Measurements from ENCODE around the gene BCAR1. TPM values are rescaled to one million over a fixed set of nuclear protein-coding genes. Genes with fewer than 3 reads are reported as not detected.
"Not testable (repeated sequence)": the region's sequence is repeated elsewhere in the genome, so short reads cannot be mapped to it uniquely, and the experiment has no call there.

The BCAR1 gene
- total RNA-seq, 2 experiments from 2014 or later: 0.67 to 0.81 TPM

- Mint-ChIP-seq H3K36me3 (ENCODE audit: low read depth) (no peaks in the 10 kb centered on the region), H3K9me3 (no peaks in the 10 kb centered on the region), H3K4me3 (no peak overlapping the region), H3K4me1 (ENCODE audit: low read depth) (peaks cover 6% of the 10 kb centered on the region), H3K27ac (no peak overlapping the region), H3K27me3 (ENCODE audit: low read depth) (no peaks in the 10 kb centered on the region)
- CTCF ChIA-PET: interaction anchor here (0.6 to 1.8 kb wide), 6 partner anchors 31 to 301 kb away, joined by 3 to 5 read pairs (median 4); no protein-coding TSS in a partner anchor
- no peak for DNase-seq
- intact Hi-C loops (cut with micrococcal nuclease): loop anchor here (5.0 kb wide), 1 partner anchor 77 kb away; no protein-coding TSS in a partner anchor
Measured at GRCh38 chr16:75230471-75231110, 20.8 kb downstream of the BCAR1 start.

- CTCF ChIA-PET: interaction anchor here (1.0 to 1.8 kb wide), 3 partner anchors 30 to 151 kb away, joined by 4 read pairs; no protein-coding TSS in a partner anchor
- no peak overlapping the region for H3K4me3 Mint-ChIP-seq
- H3K27ac Mint-ChIP-seq: no peak overlapping the region
- no peaks in the 10 kb centered on the region for H3K27me3 Mint-ChIP-seq (ENCODE audit: low read depth)
- intact Hi-C loops (cut with micrococcal nuclease): loop anchor here (5.0 kb wide), 1 partner anchor 78 kb away; no protein-coding TSS in a partner anchor
- peaks cover 4% of the 10 kb centered on the region for H3K4me1 Mint-ChIP-seq (ENCODE audit: low read depth)
- H3K9me3 Mint-ChIP-seq: no peaks in the 10 kb centered on the region
- DNase-seq: no peak
- H3K36me3 Mint-ChIP-seq (ENCODE audit: low read depth): no peaks in the 10 kb centered on the region
Measured at GRCh38 chr16:75229172-75230031, 22.0 kb downstream of the BCAR1 start.

DNA sequence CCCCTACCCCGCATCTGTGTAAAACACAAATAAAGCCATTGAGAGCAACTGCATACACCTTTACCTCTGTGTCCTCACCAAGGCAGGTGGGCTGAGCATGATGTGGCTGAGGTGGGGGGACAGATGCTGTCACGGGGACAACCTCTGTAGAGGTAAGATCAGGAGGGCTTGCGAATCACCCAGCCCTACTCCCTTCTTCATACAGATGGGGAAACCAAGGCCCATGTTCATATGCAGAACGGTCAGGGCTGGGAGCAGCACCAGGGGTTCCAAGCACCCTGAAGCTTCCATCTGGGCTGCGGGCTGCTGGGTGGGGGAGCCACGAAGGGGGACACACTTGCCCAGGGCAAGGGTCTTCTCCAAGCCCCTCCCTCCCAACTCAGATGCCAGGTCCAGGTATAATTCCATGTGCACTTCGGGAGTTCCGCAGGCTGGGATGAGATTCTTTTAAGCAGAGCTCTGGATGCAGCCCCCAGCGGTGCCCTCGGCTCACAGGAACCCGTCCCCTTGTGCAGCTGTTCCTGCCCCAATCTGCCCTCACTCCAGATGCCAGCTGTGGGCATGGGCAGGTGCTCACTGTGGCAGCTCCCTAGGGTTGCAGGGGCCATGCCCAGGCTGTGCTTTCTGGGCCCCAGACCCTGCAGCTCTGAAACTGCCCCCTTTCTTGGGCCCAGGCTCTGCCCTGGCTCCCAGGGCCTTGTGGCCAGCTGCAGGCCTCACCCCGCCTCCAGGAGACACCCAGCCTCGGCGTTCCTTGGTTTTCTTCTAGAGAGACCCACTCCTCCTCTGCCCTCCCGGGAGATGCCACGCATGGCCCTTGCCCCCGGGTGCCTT, 23.1 kb downstream of the BCAR1 start:
- H3K27me3 Mint-ChIP-seq (ENCODE audit: low read depth): no peaks in the 10 kb centered on the region

GRCh38 chr16:75227361-75228142, 23.9 kb downstream of the BCAR1 start:
- CTCF ChIA-PET: interaction anchor here (0.6 to 0.9 kb wide), 2 partner anchors 46 to 176 kb away, joined by 5 to 7 read pairs; no protein-coding TSS in a partner anchor
- DNase-seq: no peak
- Mint-ChIP-seq H3K27me3 (ENCODE audit: low read depth) (no peaks in the 10 kb centered on the region), H3K4me3 (no peak overlapping the region), H3K9me3 (no peaks in the 10 kb centered on the region), H3K36me3 (ENCODE audit: low read depth) (no peaks in the 10 kb centered on the region), H3K27ac (no peak overlapping the region), H3K4me1 (ENCODE audit: low read depth) (no peaks in the 10 kb centered on the region)
- intact Hi-C loops (cut with micrococcal nuclease): no loop called here

More for the DNA sequence above, 23.1 kb downstream of the BCAR1 start:
- Mint-ChIP-seq H3K36me3 (ENCODE audit: low read depth) (no peaks in the 10 kb centered on the region), H3K4me3 (no peak overlapping the region), H3K4me1 (ENCODE audit: low read depth) (no peaks in the 10 kb centered on the region), H3K9me3 (no peaks in the 10 kb centered on the region), H3K27ac (no peak overlapping the region)
- DNase-seq: no peak
- intact Hi-C loops (cut with micrococcal nuclease): no loop called here
- CTCF ChIA-PET: interaction anchor here (1.0 to 1.3 kb wide), 2 partner anchors 29 to 152 kb away, joined by 4 read pairs; no protein-coding TSS in a partner anchor

DNA sequence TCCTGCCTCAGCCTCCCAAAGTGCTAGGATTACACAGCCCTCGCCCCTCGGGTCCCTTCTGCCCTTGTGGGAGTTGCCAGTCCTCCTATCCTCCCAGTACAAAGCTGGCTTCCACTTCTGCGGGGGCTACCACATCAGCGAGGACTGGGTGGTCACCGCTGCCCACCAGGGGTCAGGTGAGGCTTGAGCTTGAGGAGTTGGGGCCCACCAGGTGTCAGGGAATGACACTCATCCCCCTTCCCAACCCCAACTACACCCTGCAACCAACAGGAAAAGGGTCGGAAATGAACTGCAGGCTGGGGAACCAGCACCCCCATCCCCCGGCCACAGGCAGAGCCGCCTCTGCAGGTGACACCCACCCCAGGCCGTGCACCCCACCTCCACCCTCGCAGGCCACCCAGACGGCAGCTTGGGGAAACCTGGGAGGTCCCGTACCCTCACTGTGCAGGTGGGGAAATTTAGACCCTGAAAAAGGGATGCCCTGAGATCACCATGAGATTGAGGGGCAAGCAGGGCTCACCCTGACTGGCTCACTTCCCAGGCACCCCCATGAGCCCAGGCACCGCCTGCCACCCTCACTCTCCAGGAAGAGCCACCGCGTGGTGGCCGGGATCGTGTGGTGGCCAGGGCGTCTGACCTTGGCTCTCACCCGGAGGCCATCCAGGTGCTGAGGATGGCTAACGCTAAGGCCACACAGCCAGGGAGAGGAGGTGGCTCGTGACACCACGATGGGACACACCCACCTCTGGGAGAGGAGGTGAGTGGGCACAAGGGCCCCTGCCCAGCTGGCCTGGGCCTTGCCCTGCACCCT, 24.7 kb downstream of the BCAR1 start:
- no peaks in the 10 kb centered on the region for H3K27me3 Mint-ChIP-seq (ENCODE audit: low read depth)
- H3K27ac Mint-ChIP-seq: no peak overlapping the region
- CTCF ChIA-PET: interaction anchor here (0.6 to 0.9 kb wide), 2 partner anchors 45 to 177 kb away, joined by 5 to 7 read pairs; no protein-coding TSS in a partner anchor
- no peak for DNase-seq
- H3K36me3 Mint-ChIP-seq (ENCODE audit: low read depth): no peaks in the 10 kb centered on the region
- H3K4me3 Mint-ChIP-seq: no peak overlapping the region
- H3K9me3 Mint-ChIP-seq: no peaks in the 10 kb centered on the region
- intact Hi-C loops (cut with micrococcal nuclease): no loop called here
- H3K4me1 Mint-ChIP-seq (ENCODE audit: low read depth): no peaks in the 10 kb centered on the region

DNA sequence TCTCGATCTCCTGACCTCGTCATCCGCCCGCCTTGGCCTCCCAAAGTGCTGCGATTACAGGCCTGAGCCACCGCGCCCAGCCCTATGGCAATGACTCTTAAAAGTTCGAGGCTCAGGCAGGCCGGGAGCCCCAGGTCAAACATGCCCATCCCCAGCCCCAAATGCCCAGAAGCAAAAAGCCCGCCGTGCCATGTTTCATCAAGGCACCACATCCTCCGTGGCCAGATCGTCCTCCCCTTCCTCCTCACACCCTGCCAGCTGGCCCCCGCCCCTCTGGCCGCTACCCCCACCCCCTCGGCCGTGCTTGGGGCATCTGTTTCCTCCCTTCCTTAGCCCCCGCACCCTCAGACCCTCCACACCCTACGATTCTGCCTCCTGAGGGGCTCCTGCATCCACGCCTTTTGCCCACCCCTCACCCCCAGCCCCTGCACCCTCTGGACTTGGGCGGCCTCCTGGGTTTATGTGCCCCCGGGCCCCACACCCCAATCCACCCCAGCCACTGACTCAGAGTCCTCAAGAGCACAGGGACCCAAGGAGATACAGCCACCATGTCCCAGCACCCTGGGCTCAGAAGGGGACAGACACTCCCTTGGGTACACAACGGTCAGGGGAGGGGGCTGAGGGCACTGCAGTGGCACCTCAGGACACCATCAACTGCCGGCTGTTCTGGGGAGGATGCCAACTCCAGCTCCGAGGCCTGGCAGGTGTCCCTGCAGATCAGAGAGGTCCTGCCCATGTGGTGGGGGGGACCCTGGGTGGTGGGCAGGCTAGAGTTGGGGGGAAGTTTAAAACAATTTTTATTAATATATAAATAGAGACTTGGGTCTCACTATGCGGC, 25.5 kb downstream of the BCAR1 start:
- Mint-ChIP-seq H3K27ac (no peak overlapping the region), H3K9me3 (no peaks in the 10 kb centered on the region), H3K4me3 (no peak overlapping the region), H3K36me3 (ENCODE audit: low read depth) (no peaks in the 10 kb centered on the region), H3K4me1 (ENCODE audit: low read depth) (peaks cover under 1% of the 10 kb centered on the region), H3K27me3 (ENCODE audit: low read depth) (no peaks in the 10 kb centered on the region)
- CTCF ChIA-PET: no interaction called here
- intact Hi-C loops (cut with micrococcal nuclease): no loop called here
- no peak for DNase-seq

DNA sequence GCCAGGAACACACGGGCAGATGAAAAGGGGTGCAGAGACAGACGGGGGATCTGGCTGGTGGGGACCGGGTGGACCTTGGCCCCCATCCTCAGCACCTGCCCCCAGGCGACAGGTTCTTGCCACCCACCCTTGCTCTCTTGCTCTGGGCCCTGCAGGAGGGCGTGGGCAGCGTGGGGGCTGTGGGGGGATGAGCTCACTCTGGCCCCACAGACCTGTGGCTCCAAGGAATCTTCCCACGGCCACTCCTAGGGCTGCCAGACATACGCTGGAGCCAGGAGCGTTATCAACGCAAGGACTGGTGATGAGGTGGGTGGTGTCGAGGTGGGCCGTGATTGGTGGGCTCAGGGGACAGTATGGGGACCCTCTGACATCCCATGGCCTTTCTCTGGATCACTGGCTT, 26.3 kb downstream of the BCAR1 start:
- Mint-ChIP-seq H3K27ac (no peak overlapping the region), H3K4me1 (ENCODE audit: low read depth) (peaks cover 4% of the 10 kb centered on the region), H3K27me3 (ENCODE audit: low read depth) (no peaks in the 10 kb centered on the region), H3K36me3 (ENCODE audit: low read depth) (no peaks in the 10 kb centered on the region), H3K9me3 (no peaks in the 10 kb centered on the region), H3K4me3 (no peak overlapping the region)
- DNase-seq: no peak
- CTCF ChIA-PET: no interaction called here
- intact Hi-C loops (cut with micrococcal nuclease): no loop called here

DNA sequence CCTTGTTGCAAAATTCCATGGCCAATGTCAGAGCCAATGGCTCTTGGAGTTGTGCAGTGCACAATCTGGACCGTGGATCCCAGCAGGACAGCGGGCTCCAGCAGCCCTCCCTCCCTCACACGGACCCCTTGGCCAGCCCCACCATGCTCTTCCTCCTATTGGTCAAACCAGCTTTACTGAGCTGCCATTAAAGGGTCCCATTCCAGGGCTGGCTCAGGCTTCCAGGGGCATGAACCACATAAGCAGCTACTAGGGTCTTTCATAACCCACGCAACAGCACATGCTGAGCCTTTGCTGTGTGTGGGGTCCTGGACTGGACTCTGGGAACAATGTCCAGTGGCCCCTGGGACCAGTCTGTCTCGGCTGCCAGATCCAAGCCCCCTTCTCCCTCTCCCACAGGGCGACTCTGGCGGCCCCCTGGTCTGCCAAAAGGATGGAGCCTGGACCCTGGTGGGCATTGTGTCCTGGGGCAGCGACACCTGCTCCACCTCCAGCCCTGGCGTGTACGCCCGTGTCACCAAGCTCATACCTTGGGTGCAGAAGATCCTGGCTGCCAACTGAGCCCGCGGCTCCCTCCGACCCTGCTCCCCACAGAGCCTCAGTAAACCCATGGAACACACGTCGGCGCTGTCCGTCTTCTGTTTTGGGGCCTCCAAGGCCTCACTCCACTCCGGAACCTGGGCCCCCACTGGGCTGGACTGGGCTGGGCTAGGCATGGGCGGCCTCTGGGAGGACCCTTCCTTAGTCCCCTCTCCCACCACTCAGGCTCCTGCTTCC, 26.9 kb downstream of the BCAR1 start:
- Mint-ChIP-seq H3K27me3 (ENCODE audit: low read depth) (no peaks in the 10 kb centered on the region), H3K27ac (no peak overlapping the region), H3K9me3 (no peaks in the 10 kb centered on the region), H3K4me1 (ENCODE audit: low read depth) (peaks cover 10% of the 10 kb centered on the region), H3K4me3 (no peak overlapping the region), H3K36me3 (ENCODE audit: low read depth) (no peaks in the 10 kb centered on the region)
- no peak for DNase-seq
- CTCF ChIA-PET: no interaction called here
- intact Hi-C loops (cut with micrococcal nuclease): no loop called here

DNA sequence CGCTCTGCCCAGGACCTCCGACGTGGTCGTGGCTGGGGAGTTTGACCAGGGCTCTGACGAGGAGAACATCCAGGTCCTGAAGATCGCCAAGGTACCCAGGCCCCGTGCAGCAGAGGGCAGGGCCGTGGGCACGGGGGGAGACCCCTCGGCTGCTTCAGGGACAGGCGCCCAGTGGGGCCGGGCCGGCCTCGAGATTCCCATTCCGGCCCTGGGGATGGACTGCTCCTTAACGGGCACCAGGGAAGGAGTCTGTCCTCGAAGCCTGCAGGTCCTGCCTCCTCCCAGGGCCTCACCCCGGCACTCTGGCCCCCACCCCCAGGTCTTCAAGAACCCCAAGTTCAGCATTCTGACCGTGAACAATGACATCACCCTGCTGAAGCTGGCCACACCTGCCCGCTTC, 28.3 kb downstream of the BCAR1 start:
- peaks cover 17% of the 10 kb centered on the region for H3K4me1 Mint-ChIP-seq (ENCODE audit: low read depth)
- intact Hi-C loops (cut with micrococcal nuclease); H3K4me3 Mint-ChIP-seq; DNase-seq; H3K27ac Mint-ChIP-seq; H3K36me3 Mint-ChIP-seq (ENCODE audit: low read depth); CTCF ChIA-PET; H3K9me3 Mint-ChIP-seq; H3K27me3 Mint-ChIP-seq (ENCODE audit: low read depth): not testable (repeated sequence)

DNA sequence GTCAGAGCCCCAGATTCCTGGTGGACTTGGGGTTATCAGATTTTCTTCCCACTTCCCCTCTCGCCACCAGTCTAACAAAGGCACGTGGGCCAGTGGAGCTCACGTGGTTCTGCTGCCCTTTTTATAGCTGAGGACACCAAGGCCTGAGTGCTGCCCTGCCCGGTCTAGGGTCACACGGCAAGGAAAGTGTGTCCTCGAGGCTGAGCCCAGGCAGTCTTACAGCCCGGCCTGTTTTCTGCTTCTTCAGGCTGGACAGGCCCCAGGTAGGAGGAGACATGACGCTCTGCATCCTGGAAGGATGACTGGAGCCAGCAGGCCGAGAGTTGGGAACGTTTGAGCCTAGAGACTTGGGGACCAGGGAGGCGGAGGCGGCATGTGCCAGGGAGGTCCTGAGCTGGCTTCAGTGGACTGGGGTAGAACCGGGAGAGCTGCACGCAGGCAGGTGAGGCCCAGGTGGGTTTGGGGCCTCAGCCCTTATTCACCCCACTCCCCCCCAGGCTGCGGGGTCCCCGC, 29.1 kb downstream of the BCAR1 start:
- Mint-ChIP-seq H3K27ac (peak overlapping the region; percentile 44), H3K27me3 (ENCODE audit: low read depth) (no peaks in the 10 kb centered on the region), H3K36me3 (ENCODE audit: low read depth) (no peaks in the 10 kb centered on the region), H3K4me3 (no peak overlapping the region), H3K4me1 (ENCODE audit: low read depth) (peaks cover 20% of the 10 kb centered on the region), H3K9me3 (no peaks in the 10 kb centered on the region)
- intact Hi-C loops (cut with micrococcal nuclease): no loop called here
- no peak for DNase-seq
- CTCF ChIA-PET: interaction anchor here (1.0 kb wide), 1 partner anchor 23 kb away, joined by 3 read pairs; no protein-coding TSS in a partner anchor
